GM19351 (cell line): ENCODE results near the gene HEATR5B.

Experiments
- ATAC-seq: cut with Tn5 transposase; IDR thresholded peaks from one replicate; pipeline ENCODE4 v1.9.1; 2021; ENCODE audit warnings: mild to moderate bottlenecking, moderate library complexity; ENCODE audit not compliant: unreplicated experiment

Gene HEATR5B

GRCh38 chr2:37083873-37084794, at the start of gene HEATR5B, which contains the start of gene GPATCH11:
TSS of gene HEATR5B (minus strand) at chr2:37084372. CDS start at chr2:37083414, 958 bp downstream.
TSS of gene GPATCH11 (plus strand) at chr2:37084518. CDS start at chr2:37088382, 3,864 bp downstream.
- ATAC-seq = peak; percentile 72

GRCh38 chr2:37132914-37133313, 48.7 kb upstream of the HEATR5B start:
- ATAC-seq = no peak

DNA sequence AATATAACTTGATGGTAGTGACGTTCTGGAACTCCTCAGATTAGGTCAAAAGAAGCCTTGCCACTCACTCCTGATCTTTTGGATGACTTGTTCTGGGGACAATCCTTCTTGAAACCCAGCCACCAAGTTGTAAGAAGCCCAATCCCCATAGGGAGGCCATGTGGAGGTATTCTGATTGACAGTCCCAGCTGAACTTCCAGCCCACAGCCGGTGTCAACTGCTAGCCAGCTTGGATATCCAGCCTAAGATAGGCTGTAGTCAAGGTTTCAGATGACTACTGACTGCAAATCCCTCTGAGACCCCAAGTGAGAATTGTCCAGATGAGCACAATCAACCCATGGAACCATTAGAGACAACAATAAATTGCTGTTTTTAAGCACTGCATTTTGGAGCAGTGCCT, 41.2 kb upstream of the HEATR5B start:
- ATAC-seq = no peak

- ATAC-seq = no peak
Observed at GRCh38 chr2:37119157-37119556, 35.0 kb upstream of the HEATR5B start.

- no peak for ATAC-seq
Observed at GRCh38 chr2:37117566-37117965, 33.4 kb upstream of the HEATR5B start.

DNA sequence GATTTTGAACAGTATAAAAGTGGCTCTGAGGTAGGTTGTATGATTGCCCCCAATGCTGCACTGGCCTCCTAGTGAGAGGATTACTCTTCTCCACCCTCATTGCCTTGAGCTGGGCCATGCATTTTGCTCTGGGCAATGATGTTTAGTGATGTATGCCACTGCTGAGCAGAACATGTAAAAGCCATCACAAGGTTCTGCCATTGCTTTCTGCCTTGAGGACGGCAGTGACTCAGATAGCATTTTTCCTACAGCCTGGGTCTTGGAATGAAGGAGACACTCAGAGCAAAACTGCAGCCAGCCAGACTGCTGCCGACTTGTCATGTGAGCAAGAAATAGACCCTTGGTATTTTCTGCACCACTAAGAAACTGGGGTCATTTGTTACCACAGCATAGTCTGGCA, 27.8 kb upstream of the HEATR5B start:
- no peak for ATAC-seq

- ATAC-seq = no peak
Observed at GRCh38 chr2:37110306-37111212, 26.4 kb upstream of the HEATR5B start.

- no peak for ATAC-seq
Observed at GRCh38 chr2:37109523-37109922, 25.4 kb upstream of the HEATR5B start.

GRCh38 chr2:37105150-37105549, 21.0 kb upstream of the HEATR5B start:
- no peak for ATAC-seq

DNA sequence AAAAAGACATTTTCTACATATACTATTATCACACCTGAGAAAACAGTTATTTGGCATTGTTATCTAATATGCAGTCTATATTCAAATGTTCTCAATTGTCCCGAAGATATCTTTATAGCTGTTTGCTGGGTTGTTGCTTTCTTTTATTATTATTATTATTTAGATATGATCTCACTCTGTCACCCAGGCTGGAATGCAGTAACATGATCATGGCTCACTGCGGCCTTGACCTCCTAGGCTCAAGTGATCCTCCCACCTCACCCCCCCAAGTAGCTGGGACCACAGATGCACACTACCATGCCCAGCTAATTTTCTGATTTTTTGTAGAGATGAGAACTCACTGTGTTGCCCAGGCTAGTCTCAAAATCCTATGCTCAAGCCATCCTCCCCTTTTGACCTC, 20.0 kb upstream of the HEATR5B start:
- ATAC-seq = no peak

- ATAC-seq = no peak
Observed at GRCh38 chr2:37102588-37102987, 18.4 kb upstream of the HEATR5B start.

DNA sequence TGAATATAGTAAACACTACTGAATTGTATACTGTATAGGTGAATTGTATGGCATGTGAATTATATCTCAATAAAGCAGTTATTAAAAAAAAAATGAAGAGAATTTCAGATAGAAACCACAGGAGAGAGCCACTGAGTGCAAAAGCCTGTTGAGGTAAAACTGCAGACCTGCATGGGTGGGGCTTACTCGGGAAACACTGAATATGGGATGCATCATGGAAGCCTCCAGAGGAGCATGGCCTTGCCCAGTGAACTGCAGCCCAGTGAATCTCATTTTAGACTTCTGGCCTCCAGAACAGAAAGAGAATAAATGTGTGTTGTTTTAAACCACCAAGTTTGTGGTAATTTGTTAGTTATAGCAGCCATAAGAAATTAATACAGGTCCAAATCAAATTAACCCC, 15.9 kb upstream of the HEATR5B start:
- ATAC-seq = no peak

DNA sequence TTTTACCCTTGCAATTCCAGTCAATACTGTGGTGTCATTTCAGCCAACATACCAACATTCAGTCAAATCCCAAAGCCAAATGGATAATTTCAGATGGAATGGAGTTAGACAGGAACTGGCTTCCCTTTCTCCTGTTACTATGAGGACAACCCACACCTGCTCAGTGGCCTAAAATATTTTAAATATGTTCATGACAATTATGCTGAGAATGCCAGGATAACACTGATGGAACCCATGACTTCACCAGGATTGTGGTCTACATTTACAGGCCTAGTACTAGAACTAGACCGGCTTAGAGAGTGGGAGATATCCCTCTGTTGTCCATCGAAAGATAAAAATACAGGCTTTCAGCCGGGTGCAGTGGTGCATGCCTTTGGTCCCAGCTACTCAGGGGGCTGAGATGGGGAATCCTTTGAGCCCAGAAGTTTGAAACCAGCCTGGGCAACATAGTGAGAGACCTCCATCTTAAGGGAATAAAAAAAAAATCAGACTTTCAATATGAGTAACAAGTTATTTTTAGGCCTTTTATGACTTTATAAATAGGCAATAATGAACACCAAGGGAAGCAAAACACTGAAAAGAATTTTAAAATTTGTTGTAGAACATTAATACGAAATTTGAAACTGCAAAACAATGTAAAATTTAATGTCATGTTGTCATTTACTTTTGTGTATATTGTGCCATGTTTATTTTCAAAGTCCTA, 14.4 kb upstream of the HEATR5B start:
- ATAC-seq = no peak

DNA sequence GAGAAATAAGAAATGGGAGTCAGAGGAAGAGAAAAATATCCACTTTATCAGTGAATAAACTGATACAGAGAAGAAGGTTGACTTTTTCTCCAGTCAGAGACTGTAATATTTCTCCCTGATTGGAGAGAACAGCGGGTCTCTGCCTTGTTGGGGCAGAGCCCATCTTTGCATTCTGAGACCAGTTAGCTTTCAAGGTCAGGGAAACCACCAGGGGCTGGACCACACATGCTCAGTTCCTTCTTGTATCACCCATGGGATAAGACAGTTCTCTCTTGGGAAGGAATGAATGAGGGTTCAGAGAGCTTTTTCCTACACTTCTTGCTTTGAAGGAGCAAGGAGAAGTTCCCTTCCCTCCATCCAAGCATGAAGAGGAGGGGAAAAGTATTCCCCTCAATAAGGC, 12.4 kb upstream of the HEATR5B start:
- no peak for ATAC-seq

GRCh38 chr2:37091873-37092272, 7.7 kb upstream of the HEATR5B start:
- peak; percentile 49 for ATAC-seq

- peak; percentile 87 for ATAC-seq
Observed at GRCh38 chr2:37090019-37090477, 5.9 kb upstream of the HEATR5B start.

GRCh38 chr2:37085731-37086147, 1.6 kb upstream of the HEATR5B start:
- ATAC-seq = no peak

GRCh38 chr2:37084797-37085196, 625 bp upstream of the HEATR5B start:
- no peak for ATAC-seq

GRCh38 chr2:37080689-37081088, 3.5 kb downstream of the HEATR5B start:
- ATAC-seq = no peak

DNA sequence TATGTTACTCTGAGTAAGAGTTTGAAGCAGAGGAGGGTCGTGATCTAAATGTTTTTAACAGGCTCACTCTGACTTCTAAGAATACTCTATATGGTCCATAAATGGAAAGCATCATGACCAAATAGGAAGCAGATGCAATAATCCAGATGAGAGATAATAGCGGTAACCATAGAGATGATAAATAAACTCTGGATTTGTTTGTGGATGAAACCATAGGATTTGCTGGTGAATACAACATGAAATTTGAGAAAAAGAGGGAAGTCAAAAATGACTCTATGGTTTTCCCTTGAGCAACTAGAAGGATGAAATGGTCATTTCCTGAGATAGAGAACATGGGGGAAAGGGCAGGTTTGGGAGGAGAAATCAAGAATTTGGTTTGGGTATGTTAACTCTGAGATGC, 3.9 kb downstream of the HEATR5B start:
- no peak for ATAC-seq

DNA sequence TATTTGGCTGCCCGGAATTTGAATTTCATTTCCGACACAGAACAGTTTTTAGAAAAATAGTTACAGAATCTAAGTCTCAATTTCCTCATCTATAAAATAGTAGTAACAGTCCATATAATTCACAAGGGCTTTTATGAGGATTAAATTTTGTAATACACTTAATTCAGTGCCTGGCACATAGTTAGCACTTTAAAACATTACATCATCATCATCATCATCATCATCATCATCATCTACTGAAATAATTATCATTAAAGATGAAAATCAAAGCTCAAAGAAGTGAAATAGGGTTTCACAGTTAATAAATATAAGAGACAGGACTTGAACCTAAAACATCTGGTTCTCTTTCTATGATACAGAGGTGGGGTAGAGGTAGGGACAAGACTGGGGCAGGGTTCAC, 13.2 kb downstream of the HEATR5B start:
- no peak for ATAC-seq
